HepG2 (cell line): ENCODE measurements around the gene ZNF500. TPM values are rescaled to one million over a fixed set of nuclear protein-coding genes. Genes with fewer than 3 reads are reported as not detected.
A peak's percentile ranks its signal among the peaks of the same experiment; 100 is the strongest.

Source experiments
- BHLHE40 ChIP-seq: IDR thresholded peaks from 2 replicates; pipeline ENCODE4 v1.6.1; 2011; ENCODE audit warnings: low read length, improper control_type of control experiment
- EEA1 ChIP-seq: sonication (generic); formaldehyde crosslinking; IDR thresholded peaks from 2 replicates; pipeline ENCODE4 v1.5.1; 2020; ENCODE audit warnings: mild to moderate bottlenecking, missing genetic modification reagents, borderline replicate concordance
- FOSL1 ChIP-seq: sonication (generic); formaldehyde crosslinking; IDR thresholded peaks from 2 replicates; pipeline ENCODE4 v1.9.0; 2021; ENCODE audit warnings: missing genetic modification reagents, borderline replicate concordance
- GABPB1 ChIP-seq: IDR thresholded peaks from 2 replicates; pipeline ENCODE4 v1.6.1; 2016; ENCODE audit warnings: mild to moderate bottlenecking, missing genetic modification reagents, moderate library complexity, missing compliant biosample characterization
- GATA4 ChIP-seq: sonication (generic); IDR thresholded peaks from 2 replicates; pipeline ENCODE4 v1.6.1; 2016; ENCODE audit warnings: antibody characterized with exemption, low read depth, borderline replicate concordance
- GTF3A ChIP-seq: sonication (generic); formaldehyde crosslinking; conservative IDR thresholded peaks from 2 replicates; pipeline ENCODE4 v1.4.0; 2020; ENCODE audit warnings: mild to moderate bottlenecking, missing genetic modification reagents
- GZF1 ChIP-seq: sonication (generic); formaldehyde crosslinking; IDR thresholded peaks from 2 replicates; pipeline ENCODE4 v1.5.1; 2020; ENCODE audit warnings: mild to moderate bottlenecking, missing genetic modification reagents
- MATR3 ChIP-seq: sonication (generic); formaldehyde crosslinking; IDR thresholded peaks from 2 replicates; pipeline ENCODE4 v1.4.0; 2020; ENCODE audit warnings: missing genetic modification reagents
- PRMT3 ChIP-seq: sonication (generic); formaldehyde crosslinking; IDR thresholded peaks from 2 replicates; pipeline ENCODE4 v1.8.1; 2022; ENCODE audit warnings: low read depth, mild to moderate bottlenecking, moderate library complexity, missing genetic modification reagents, borderline replicate concordance
- RARA ChIP-seq: IDR thresholded peaks from 2 replicates; pipeline ENCODE4 v1.6.1; 2016; ENCODE audit warnings: missing genetic modification reagents, missing compliant biosample characterization
- RBFOX2 ChIP-seq: fragments of 200-400 bp; formaldehyde crosslinking; IDR thresholded peaks from 2 replicates; pipeline ENCODE4 v1.6.1; 2017; ENCODE audit warnings: low read depth, mild to moderate bottlenecking, low read length
- SIX1 ChIP-seq: sonication (generic); formaldehyde crosslinking; IDR thresholded peaks from 2 replicates; pipeline ENCODE4 v1.4.0; 2020; ENCODE audit warnings: missing genetic modification reagents, borderline replicate concordance
- SMYD3 ChIP-seq: sonication (generic); formaldehyde crosslinking; IDR thresholded peaks from 2 replicates; pipeline ENCODE4 v1.8.1; 2023; ENCODE audit warnings: mild to moderate bottlenecking, missing genetic modification reagents
- ZNF431 ChIP-seq: sonication (generic); formaldehyde crosslinking; IDR thresholded peaks from 2 replicates; pipeline ENCODE4 v1.9.0; 2022; ENCODE audit warnings: missing genetic modification reagents, low read depth, mild to moderate bottlenecking, borderline replicate concordance
- ZNF567 ChIP-seq: sonication (generic); formaldehyde crosslinking; IDR thresholded peaks from 2 replicates; pipeline ENCODE4 v1.8.1; 2023; ENCODE audit warnings: mild to moderate bottlenecking, missing genetic modification reagents, borderline replicate concordance
- ZNF572 ChIP-seq: sonication (generic); formaldehyde crosslinking; IDR thresholded peaks from 2 replicates; pipeline ENCODE4 v1.5.1; 2020; ENCODE audit warnings: mild to moderate bottlenecking, missing genetic modification reagents
- ZNF598 ChIP-seq: sonication (generic); formaldehyde crosslinking; IDR thresholded peaks from 2 replicates; pipeline ENCODE4 v1.5.1; 2020; ENCODE audit warnings: mild to moderate bottlenecking, missing genetic modification reagents, borderline replicate concordance
- ZNF749 ChIP-seq: sonication (generic); formaldehyde crosslinking; IDR thresholded peaks from 2 replicates; pipeline ENCODE4 v1.8.0; 2022; ENCODE audit warnings: mild to moderate bottlenecking, missing genetic modification reagents, moderate library complexity, borderline replicate concordance
- ZNF775 ChIP-seq: sonication (generic); formaldehyde crosslinking; IDR thresholded peaks from 2 replicates; pipeline ENCODE4 v1.4.0; 2020; ENCODE audit warnings: missing genetic modification reagents, mild to moderate bottlenecking, moderate library complexity, borderline replicate concordance
- polyA plus RNA-seq, 8 experiments: library from polyadenylated mRNA; depleted of rRNA in 3 of 8; stranded (reverse) in 7 of 8; unstranded in 1 of 8; fragments of >200 nt; fragmentation: Illumina TruSeq in 4 of 8; extraction: Trizol in 4 of 8; gene quantifications; 2 replicates each; pipeline versions ENCODE4 v1.2.1 to v1.2.3, GENCODE V29; 2011 to 2016; ENCODE audit warnings: low read depth in 4 of 8, missing spikeins in 1 of 8, mixed read lengths in 1 of 8; ENCODE audit not compliant: insufficient read depth in 1 of 8
- total RNA-seq, 5 experiments: library from RNA; depleted of rRNA; stranded (reverse); fragments of >200 nt; fragmentation: Illumina TruSeq; extraction: Trizol; gene quantifications; 2 replicates each; pipeline ENCODE4 v1.2.3, GENCODE V29; 2016; ENCODE audit warnings: low read depth in 1 of 5
- TF ChIP-seq, protein P1 (sequence below): sonication (generic); formaldehyde crosslinking; IDR thresholded peaks from 2 replicates; pipeline ENCODE4 v1.4.0; 2020; ENCODE audit warnings: missing genetic modification reagents, borderline replicate concordance
- TF ChIP-seq, protein P2 (sequence below): conservative IDR thresholded peaks from 2 replicates; pipeline ENCODE4 v1.6.1; 2018; ENCODE audit warnings: missing genetic modification reagents
- TF ChIP-seq, protein P3 (sequence below): sonication (generic); formaldehyde crosslinking; IDR thresholded peaks from 2 replicates; pipeline ENCODE4 v1.4.0; 2020; ENCODE audit warnings: mild to moderate bottlenecking, missing genetic modification reagents
- TF ChIP-seq, protein P4 (sequence below): sonication (generic); formaldehyde crosslinking; IDR thresholded peaks from 2 replicates; pipeline ENCODE4 v1.8.0; 2022; ENCODE audit warnings: mild to moderate bottlenecking, missing genetic modification reagents, moderate library complexity
- TF ChIP-seq, protein P5 (sequence below): sonication (generic); formaldehyde crosslinking; IDR thresholded peaks from 2 replicates; pipeline ENCODE4 v1.4.0; 2020; ENCODE audit warnings: missing genetic modification reagents

Gene ZNF500
- total and polyA plus RNA-seq, 2 of the 13 experiments (the other 11 are each of a cell fraction or from before 2014, with no cell fraction given) = 6.1 to 12.2 TPM

DNA sequence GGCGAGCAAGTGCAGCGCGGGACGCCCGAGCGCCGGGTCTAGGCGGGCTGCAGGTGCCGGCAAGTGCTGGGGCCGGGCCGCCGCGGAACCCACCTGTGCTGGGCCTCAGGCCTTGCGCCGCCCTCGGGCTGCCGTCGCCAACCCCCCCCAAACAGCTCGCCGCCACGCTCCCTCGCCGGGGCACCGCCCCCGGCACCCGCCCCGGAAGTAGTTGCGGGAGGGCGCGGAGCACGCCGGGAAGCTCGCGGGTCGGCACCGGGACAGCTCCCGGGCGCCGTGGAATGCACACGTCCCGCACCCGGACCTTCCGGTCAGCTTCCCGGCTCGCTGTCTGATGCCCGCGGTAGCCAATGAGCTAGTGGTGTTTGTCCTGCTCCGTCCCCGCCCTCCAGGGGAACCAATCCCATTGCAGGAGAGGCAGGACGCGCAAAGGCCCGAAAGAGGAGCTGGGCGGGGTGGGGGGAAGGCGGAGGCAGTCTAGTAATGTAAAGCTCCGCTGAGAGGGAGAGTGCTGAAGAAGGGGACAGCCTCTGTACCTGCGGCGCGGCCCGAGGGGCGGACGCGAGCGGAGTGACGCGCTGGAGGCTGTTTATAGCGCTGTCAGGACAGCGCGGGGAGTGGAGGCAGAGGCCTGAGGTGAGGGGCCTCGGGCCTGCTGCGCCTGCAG, 32.8 kb downstream of the ZNF500 start, which contains the start of the genes ANKS3 and DNAAF8 (continued):
- TF ChIP-seq, protein P1, sequence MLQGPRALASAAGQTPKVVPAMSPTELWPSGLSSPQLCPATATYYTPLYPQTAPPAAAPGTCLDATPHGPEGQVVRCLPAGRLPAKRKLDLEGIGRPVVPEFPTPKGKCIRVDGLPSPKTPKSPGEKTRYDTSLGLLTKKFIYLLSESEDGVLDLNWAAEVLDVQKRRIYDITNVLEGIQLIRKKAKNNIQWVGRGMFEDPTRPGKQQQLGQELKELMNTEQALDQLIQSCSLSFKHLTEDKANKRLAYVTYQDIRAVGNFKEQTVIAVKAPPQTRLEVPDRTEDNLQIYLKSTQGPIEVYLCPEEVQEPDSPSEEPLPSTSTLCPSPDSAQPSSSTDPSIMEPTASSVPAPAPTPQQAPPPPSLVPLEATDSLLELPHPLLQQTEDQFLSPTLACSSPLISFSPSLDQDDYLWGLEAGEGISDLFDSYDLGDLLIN (CRISPR knock-in tag) = no peak
- TF ChIP-seq, protein P2, sequence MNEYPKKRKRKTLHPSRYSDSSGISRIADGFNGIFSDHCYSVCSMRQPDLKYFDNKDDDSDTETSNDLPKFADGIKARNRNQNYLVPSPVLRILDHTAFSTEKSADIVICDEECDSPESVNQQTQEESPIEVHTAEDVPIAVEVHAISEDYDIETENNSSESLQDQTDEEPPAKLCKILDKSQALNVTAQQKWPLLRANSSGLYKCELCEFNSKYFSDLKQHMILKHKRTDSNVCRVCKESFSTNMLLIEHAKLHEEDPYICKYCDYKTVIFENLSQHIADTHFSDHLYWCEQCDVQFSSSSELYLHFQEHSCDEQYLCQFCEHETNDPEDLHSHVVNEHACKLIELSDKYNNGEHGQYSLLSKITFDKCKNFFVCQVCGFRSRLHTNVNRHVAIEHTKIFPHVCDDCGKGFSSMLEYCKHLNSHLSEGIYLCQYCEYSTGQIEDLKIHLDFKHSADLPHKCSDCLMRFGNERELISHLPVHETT (CRISPR knock-in tag) = peak; percentile 100
- TF ChIP-seq ZNF749 (CRISPR knock-in tag) (0 out of 2 replicates have a peak, but pooled peaks have one; percentile 25), SIX1 (CRISPR knock-in tag) (no peak), GATA4 (no peak), FOSL1 (0 out of 2 replicates have a peak, but pooled peaks have one; percentile 21), ZNF598 (CRISPR knock-in tag) (peak; percentile 26; the same call in 1 of the 2 replicates), RARA (peak; percentile 56), ZNF567 (CRISPR knock-in tag) (no peak), GABPB1 (peak; percentile 97), ZNF775 (CRISPR knock-in tag) (no peak), MATR3 (CRISPR knock-in tag) (no peak), GZF1 (CRISPR knock-in tag) (peak; percentile 78; the same call in 1 of the 2 replicates), ZNF572 (CRISPR knock-in tag) (no peak), ZNF431 (CRISPR knock-in tag) (no peak; the same call in 1 of the 2 replicates), BHLHE40 (no peak), GTF3A (CRISPR knock-in tag) (no peak; the same call in 1 of the 2 replicates), EEA1 (CRISPR knock-in tag) (no peak), RBFOX2 (peak; percentile 83), PRMT3 (no peak; the same call in 1 of the 2 replicates), SMYD3 (CRISPR knock-in tag) (no peak)
- TF ChIP-seq, protein P3, sequence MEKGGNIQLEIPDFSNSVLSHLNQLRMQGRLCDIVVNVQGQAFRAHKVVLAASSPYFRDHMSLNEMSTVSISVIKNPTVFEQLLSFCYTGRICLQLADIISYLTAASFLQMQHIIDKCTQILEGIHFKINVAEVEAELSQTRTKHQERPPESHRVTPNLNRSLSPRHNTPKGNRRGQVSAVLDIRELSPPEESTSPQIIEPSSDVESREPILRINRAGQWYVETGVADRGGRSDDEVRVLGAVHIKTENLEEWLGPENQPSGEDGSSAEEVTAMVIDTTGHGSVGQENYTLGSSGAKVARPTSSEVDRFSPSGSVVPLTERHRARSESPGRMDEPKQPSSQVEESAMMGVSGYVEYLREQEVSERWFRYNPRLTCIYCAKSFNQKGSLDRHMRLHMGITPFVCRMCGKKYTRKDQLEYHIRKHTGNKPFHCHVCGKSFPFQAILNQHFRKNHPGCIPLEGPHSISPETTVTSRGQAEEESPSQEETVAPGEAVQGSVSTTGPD (CRISPR knock-in tag) = no peak
- TF ChIP-seq, protein P4, sequence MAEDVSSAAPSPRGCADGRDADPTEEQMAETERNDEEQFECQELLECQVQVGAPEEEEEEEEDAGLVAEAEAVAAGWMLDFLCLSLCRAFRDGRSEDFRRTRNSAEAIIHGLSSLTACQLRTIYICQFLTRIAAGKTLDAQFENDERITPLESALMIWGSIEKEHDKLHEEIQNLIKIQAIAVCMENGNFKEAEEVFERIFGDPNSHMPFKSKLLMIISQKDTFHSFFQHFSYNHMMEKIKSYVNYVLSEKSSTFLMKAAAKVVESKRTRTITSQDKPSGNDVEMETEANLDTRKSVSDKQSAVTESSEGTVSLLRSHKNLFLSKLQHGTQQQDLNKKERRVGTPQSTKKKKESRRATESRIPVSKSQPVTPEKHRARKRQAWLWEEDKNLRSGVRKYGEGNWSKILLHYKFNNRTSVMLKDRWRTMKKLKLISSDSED (CRISPR knock-in tag) = no peak
- TF ChIP-seq, protein P5, sequence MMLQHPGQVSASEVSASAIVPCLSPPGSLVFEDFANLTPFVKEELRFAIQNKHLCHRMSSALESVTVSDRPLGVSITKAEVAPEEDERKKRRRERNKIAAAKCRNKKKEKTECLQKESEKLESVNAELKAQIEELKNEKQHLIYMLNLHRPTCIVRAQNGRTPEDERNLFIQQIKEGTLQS = no peak
